GM18870 (cell line): ENCODE results near the gene KIAA1217.

Experiments
- ATAC-seq: cut with Tn5 transposase; IDR thresholded peaks from one replicate; pipeline ENCODE4 v1.9.1; 2021; ENCODE audit warnings: moderate library complexity; ENCODE audit not compliant: unreplicated experiment

Gene KIAA1217

DNA sequence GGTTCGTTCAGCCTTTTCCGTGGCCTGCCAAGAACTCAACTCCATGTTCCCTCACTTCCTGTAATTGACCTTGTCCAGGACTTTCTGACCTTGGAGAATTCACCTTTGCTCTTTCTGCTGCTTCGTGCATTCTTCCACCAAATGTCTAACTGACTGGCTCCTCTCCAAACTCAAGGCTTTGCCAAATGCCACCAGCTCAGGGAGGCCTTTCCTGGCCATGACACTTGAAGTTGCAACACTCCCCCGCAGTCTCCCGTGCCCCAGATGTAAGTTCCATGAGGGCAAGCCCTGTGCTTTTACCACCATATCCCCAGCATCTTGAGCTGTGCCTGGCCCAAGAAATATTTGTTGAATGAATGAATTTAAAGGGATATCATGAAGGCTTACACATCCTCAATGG lies 276.4 kb downstream of the KIAA1217 start:
- no peak for ATAC-seq

DNA sequence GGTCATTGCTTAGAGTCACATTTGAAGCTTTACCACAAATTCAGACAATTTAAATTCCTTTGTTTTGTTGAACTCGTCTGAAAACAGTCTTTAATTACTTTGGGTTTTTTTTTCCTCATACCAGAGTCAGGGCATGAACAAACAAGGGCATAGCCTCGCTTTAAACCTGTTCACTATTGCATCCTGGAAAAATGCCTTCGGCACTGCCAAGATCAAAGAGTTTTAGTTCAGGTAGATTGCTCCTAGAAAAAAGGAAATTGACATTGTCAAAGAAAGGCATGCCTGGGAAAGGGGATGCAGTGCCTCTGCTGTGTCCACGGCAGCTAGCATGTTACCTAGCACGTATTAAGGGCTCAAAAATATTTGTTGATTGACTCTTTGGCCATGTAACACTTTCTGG lies 279.7 kb downstream of the KIAA1217 start:
- ATAC-seq = no peak

DNA sequence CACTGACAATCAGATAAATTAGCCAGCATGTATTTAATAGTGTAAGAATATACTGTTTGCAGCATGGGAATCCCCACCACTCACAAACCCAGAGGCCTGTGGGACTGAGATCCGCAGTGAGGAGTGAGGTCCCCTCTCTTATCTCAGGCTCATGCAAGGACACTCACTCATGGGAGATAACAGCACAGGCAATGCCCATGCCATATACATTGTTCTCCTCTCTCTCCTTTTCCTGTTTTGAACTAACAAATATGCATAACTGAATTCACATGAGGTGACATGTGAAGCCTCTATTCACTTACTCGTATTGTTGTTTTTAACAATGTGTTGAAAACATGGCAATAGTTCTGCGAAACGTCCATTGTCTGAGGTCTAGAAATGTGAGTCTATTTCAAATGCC lies 284.2 kb downstream of the KIAA1217 start:
- ATAC-seq = no peak

DNA sequence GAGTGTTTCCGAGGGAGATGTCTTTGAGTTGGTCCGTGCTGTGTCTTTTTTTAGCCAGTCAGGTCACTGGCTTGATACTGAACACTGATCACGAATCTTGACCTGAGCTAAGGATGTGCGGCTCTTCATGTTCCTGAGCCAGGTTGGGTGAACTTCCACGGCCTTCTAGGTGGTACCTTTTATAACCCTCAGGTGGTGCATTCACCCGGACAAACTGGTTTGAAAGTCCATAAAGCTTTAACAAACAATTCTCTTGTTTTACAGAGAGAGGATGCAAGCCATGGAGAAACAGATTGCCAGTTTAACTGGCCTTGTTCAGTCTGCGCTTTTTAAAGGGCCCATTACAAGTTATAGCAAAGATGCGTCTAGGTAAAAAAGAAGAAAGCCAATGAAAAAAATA lies 285.3 kb downstream of the KIAA1217 start:
- ATAC-seq = no peak

DNA sequence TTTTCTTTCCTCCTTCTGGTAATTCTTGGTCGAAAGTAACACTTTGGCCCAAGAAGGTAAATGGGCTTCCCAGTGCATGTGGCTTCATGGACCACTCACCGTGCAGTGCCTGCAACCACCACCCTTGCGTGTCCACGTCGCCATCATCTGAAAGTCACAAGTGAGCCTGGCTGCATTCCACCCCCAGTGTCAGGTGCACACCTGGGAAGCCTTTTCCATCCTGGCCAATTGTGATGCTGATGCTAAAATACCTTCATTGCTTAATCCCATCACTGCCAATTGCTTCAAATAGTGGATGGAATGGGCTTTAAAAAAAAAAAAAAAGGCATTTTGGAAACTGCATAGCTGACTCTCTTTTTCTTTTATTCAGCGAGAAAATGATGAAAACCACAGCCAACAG lies 285.8 kb downstream of the KIAA1217 start:
- no peak for ATAC-seq

DNA sequence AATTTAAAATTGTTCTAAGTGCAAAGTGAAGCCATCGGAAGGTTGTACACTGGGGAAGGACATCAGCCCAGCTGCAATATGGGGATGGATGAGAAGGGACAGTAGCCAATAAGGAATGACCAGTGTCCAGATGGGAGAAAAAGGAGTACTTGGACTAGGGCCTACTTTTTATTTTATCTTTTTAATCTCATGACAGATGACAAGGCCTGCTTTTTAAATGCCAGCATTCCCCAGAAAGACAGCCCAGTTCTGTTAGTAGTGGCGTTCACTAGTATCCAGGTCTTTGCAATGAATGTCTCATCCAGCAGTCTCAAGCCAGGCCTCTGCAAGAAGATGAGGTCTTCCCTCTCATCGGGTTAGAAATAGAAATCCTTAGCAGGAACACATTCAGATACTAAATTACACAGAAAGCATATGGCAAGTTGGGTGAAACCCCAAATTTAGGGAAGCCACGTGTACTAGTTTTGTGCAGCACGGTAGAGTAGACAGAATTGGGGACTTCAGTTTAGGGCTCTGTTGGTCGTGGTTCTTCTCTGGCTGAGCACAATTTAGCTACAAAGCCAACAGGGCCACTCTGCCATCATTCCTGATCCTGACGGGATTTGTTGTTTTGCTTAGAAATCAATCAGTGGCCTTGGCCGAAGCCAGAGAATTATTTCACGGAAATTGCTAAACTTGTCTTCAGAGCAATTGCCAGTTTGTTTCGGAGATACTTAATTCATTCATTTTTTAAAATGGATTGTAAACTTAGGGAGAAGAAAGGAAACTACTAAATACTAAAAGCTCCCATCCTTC lies 286.9 kb downstream of the KIAA1217 start:
- no peak for ATAC-seq

DNA sequence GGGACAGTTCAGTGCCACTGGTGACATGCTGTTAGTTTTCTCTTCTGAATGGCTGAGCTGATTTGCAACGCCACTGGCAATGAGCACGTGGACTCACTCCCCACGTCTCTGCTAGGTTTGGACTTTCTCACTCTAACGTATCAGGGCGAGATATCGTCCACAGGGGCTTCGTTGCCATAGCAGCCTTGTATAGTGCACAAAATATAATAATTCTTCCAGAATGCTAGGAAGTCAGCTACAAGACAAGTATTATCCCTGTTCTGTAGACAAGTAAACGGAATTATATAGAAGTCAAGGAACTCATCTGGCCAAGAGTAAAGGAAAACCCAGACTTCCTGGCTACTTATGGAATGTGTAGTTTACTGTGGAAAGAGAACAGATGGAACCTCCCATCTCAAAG lies 288.0 kb downstream of the KIAA1217 start:
- ATAC-seq = no peak

DNA sequence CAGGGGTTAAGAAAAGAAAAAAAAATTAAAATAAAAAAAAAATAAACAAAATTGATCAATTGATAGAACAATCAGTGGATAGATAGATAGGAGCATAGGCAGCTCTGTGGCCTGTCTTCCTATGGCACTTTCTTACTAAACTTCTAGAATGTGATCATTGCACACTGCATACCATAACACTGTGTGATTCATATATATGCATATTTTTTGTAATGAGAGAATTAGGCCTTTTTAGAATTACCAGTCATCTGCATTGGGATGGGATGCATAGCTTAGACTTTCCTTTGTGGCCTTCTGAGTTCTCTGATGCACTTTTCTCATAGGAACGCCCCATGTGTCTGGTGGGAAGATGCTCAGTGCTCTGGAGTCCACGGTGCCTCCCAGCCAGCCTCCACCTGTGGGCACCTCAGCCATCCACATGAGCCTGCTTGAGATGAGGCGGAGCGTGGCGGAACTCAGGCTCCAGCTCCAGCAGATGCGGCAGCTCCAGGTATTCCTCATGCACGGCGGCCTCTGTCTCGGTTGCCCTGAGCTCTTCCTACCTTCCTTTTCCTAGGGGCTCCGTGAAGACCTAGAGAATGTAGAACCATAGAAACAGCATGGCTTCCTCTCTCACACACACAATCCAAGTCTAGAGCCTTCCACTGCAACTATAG lies 292.2 kb downstream of the KIAA1217 start:
- no peak for ATAC-seq

DNA sequence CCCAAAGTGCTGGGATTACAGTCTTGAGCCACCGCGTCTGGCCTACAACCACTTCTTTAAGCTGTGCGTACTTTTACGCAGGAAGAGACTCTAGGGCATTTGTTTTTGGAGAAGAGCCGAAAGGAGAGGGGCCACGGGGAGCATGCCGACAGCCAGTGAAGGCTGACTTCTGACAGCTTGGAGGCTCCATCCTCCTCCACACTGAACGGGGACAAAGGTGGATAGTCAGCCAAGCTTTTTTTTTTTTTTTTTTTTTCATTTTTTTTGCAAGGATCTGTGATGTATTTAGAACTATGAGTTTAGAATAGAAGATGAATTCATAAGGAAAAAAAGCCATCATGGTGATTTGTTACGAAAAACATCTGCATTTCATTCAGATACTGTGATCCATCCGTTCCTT lies 293.1 kb downstream of the KIAA1217 start:
- ATAC-seq = no peak

DNA sequence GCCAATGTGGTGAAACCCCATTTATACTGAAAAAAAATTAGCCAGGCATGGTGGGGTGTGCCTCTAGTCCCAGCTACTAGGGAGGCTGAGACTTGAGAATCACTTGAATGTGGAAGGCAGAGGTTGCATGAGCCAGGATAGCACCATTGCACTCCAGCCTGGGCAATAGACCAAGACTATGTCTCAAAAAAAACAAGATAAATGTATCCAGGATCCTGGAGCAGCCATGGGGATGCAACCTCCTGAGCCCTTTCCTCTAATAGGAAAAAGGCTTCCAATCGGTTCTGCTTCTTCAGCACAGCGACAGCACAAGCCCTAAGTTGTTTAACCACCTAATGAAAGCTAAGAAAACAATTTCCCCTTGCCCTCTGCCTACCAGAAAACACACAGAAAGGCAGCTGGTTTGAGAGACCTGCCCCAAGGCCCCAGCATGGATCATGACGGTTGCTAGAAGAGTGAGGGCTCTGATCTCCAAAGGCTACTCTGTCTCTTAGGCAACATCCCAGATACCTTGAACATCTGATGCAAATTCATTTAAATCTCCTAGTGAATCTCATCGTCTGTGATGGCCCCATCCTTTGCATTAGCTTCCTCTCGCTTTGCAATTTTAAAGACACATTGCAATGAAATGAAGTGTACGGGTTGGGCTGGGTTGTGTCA lies 294.0 kb downstream of the KIAA1217 start:
- ATAC-seq = no peak

DNA sequence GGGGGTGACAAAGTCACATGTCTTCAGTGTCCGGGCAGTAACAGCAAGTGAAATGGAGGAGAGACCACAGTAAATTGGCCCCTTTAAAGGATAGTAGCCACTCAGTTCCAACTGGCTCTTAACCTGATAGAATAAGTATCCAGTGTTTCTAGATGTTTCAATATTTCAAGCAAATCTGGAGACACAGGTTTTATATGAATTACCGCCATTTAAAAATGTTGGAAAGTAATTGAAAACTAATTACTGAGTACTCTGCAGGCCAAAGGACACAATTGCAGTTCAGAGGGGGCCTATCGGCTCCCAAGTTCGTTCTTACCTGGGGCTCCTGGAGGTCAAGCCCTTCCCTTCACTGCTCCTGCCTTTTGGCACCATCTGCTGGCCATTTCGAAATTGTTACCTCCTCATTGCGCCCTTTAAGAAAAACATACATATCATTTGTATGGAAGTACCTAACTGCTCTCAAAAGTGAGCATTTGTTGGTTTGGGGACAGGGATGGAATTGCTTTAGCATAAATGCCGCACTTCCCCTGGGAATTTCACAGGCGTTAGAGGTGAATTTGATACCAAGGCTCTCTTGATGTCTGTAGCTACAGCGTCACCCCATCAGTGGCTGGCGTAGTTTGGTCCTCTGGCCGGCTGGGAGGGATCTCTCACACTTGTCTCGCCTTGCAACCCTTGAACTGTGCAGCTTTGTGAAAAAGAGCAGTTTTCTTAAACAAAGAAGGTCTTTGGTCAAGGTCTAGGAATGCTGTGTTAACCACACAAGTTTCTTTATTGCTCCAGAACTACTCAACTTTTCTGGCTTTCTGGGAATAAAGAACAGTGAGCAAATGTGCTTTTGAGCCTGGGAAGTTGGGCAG lies 294.8 kb downstream of the KIAA1217 start:
- peak; percentile 79 for ATAC-seq

DNA sequence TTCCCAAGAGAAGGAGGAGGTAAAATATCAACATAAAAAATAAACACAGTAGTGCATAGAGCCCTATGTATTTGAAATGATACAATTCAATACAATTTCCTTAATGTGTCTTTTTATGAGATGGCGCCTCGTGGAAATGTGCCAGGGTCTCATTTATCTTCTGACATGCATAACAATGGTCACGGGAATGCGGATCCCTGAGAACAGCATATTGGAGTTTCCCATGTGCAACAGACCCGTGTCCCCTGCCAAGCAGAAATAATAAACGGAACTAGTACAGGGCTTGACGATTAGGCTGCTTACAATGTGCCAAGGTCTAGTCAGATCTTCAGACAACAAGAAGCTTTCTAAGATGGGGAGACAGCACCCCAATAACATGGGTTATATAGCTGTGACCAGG lies 296.8 kb downstream of the KIAA1217 start:
- ATAC-seq = no peak

DNA sequence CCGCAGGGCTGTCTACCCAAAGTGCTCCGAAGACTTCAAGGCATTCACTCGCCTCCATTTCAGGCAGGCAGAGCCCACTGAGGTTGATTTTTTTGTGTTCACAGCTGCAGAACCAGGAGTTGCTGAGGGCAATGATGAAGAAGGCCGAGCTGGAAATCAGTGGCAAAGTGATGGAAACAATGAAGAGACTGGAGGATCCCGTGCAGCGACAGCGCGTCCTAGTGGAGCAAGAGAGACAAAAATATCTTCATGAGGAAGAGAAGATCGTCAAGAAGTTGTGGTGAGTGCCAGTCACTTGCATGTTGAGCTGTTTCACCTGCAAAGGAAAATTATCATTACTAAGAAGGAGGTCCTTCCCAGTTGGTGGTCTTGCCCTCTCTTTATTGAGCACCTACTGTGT lies 304.2 kb downstream of the KIAA1217 start:
- ATAC-seq = no peak

DNA sequence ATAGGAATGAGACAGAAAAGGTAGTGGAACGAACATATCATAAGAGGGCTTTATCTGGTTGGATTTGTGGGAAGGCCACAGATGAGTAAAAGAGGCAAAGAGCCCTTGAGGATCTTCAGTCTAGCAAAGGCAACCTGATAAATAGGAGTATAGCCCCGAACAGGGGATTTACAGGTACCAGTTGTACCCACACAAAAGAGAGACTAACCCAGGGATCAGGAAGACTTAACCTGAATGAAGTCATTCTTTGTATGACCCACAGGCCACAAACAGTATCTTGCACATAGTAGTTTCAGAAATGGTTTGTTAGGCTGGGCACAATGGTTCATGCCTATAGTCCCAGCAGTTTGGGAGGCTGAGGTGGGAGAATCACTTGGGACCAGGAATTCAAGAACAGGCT lies 306.5 kb downstream of the KIAA1217 start:
- no peak for ATAC-seq

DNA sequence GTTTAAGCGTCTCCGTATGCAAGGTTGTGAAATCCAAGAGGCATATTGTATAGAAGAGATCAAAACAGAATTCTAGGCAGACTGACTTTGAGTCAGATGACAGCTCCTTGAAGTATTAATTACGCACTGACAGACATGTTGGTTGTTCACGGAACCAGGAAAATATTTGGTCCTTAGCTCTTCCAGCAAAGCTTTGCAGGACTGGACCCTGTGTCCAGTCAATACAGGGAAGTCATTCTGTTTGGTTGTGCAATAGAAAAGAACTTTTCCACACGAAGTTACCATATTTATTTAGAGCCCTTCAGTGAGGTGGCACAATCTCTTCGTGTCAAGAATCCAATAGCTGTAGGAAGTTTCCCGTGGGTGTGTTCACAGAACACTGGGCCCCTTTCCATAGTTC lies 309.5 kb downstream of the KIAA1217 start:
- ATAC-seq = no peak

DNA sequence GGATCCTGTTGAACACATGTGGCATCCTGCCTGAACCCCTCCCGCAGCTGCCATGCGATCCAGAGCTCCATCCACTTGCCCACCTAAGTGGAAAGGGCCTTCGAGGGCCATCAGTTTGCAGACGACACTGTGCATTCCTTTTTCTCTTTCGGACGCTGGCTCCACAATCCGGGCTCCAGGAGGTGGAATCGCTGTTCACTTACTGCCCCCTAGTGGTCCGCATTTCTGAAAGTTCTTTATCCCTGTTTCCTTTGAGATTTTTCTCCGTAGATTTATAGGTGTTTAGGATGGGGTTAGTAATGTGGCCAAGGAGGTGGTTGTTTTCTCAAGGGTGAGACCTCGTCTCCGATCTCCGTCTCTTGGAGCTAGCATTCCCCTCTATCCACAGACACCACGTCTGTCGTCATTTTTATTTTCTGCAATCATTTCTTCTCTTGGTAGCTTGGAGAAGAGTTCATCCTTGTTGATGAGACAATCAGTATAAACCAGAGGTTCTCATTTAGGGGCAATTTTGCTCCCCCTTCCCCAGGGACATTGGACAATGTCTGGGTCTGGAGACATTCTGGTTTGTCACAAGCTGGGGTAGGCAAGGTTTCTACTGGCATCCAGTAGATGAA lies 310.2 kb downstream of the KIAA1217 start:
- ATAC-seq = no peak

DNA sequence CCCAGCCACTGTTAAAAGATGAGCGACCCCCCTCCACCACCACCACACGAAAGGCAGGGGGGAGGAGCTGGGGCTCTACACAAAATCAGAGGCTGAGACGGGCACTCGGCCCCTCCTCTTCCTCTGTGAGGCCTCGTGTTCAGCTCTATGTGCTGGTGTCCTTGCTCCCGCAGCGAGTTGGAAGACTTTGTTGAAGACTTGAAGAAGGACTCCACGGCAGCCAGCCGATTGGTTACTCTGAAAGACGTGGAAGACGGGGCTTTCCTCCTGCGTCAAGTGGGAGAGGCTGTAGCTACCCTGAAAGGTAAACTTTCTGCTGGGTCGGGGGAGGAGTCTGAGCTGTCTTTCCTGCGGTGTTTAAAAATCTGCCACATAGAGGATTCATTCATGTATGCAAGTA lies 311.0 kb downstream of the KIAA1217 start:
- ATAC-seq = no peak

DNA sequence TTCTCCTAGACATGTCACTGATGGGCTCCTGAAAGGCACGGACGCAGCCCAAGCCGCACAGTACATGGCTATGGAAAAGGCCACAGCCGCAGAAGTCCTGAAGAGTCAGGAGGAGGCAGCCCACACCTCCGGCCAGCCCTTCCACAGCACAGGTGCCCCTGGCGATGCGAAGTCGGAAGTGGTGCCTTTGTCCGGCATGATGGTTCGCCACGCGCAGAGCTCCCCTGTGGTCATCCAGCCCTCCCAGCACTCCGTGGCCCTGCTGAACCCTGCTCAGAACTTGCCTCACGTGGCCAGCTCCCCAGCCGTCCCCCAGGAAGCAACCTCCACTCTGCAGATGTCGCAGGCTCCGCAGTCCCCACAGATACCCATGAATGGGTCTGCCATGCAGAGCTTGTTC lies 315.4 kb downstream of the KIAA1217 start:
- ATAC-seq = no peak

DNA sequence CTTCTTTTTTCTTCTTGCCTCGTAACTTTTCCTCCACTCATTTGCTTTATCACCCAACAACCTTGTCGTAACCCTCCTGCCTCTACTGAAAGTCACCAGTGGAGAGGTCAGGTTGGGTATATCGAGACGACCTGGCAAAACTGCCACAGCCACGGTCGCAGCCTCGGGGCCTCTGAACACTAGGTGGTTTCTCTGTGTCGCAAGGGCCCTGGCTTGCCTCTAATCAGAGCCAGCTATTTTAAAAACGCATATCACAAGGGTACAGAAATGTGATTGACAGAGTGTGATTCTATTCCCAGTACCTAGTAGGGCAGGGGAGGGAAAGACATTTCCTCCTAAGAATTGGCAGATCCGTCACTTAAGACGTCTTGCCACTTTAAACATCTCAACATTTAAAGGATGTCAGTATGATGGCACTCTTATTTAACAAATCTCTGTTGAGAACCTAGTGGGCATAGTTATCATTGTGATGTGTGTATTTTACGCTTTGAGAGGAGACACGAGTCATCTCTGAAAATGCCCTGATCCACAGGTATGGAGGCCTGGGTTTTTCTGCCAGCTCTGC lies 317.2 kb downstream of the KIAA1217 start:
- ATAC-seq = no peak

DNA sequence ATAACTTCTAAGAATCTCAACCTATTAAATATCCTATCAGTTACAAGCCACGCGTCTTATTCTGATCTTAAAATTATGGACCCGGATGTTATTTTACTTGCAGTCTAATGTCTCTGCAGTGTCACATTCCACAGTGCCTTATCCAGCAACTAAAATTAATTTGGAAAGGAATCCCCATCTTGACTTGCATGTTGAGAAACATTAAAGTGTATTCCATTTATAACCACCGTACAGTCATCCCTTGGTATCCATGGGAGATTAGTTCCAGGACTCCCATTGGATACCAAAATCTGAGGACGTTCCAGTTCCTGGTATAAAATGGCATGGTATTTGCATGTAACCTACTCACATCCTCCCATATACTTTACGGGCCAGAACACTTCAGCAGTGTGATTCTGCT lies 320.0 kb downstream of the KIAA1217 start:
- ATAC-seq = no peak

DNA sequence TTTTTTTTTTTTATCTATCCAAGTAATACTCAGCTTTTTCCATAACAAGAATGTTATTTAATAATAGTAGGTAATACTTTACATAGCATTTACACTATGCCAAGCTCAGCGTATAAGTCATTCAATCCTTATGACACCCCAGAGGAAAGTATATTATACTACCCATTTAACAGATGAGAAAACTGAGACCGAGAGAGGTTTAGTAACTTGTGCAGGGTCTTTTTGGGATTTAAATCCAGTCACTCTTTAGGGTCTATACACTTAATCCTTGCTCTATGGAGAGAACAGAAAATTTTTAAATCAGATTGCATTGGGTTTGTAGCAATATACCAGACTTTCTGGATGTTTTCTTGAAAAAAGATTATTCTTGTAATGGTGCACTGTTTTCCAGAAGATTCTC lies 322.5 kb downstream of the KIAA1217 start:
- ATAC-seq = no peak
